SK-N-MC (cell line): ENCODE data around the gene SLC6A3.
"Not testable (repeated sequence)": the region's sequence is repeated elsewhere in the genome, so short reads cannot be mapped to it uniquely, and the experiment has no call there.

Experiments used
- DNase-seq: peaks from one replicate; pipeline ENCODE4 v3.0.0-alpha.2; 2011; ENCODE audit warnings: low read depth, low spot score
- H3K27ac ChIP-seq: fragments of 200-600 bp; sonication (generic); 2 replicates; pipeline ENCODE4 v1.5.1; 2016; ENCODE audit warnings: mixed run types
- H3K36me3 ChIP-seq: fragments of 200-600 bp; sonication (generic); 2 replicates; pipeline ENCODE4 v1.6.1; 2017; ENCODE audit warnings: antibody characterized with exemption, low read length, mixed read lengths; ENCODE audit not compliant: insufficient read depth
- H3K4me3 ChIP-seq: fragments of 200-600 bp; sonication (generic); 2 replicates; pipeline ENCODE4 v1.5.1; 2016
- H3K9ac ChIP-seq: fragments of 200-600 bp; sonication (generic); 2 replicates; pipeline ENCODE4 v1.8.0; 2017; ENCODE audit warnings: mixed run types, mixed read lengths; ENCODE audit not compliant: insufficient read length
- H3K9me3 ChIP-seq: fragments of 200-600 bp; sonication (generic); 2 replicates; pipeline ENCODE4 v1.6.1; 2017; ENCODE audit warnings: low read depth, mild to moderate bottlenecking, antibody characterized with exemption, low read length, moderate library complexity, mixed read lengths
- EZH2 ChIP-seq: fragments of 200-600 bp; sonication (generic); IDR thresholded peaks from one replicate; pipeline ENCODE4 v1.6.1; 2017; ENCODE audit warnings: antibody characterized with exemption
- FOXP2 ChIP-seq: optimal IDR thresholded peaks from 2 replicates; pipeline ENCODE3; 2011; ENCODE audit warnings: mild to moderate bottlenecking, moderate library complexity; ENCODE audit not compliant: insufficient read depth; ENCODE audit errors: extremely low read length, control extremely low read depth
- POLR2AphosphoS5 ChIP-seq: IDR thresholded peaks from 2 replicates; pipeline ENCODE4 v1.6.1; 2012; ENCODE audit warnings: mild to moderate bottlenecking, low read depth, low read length, borderline replicate concordance

The SLC6A3 gene

DNA sequence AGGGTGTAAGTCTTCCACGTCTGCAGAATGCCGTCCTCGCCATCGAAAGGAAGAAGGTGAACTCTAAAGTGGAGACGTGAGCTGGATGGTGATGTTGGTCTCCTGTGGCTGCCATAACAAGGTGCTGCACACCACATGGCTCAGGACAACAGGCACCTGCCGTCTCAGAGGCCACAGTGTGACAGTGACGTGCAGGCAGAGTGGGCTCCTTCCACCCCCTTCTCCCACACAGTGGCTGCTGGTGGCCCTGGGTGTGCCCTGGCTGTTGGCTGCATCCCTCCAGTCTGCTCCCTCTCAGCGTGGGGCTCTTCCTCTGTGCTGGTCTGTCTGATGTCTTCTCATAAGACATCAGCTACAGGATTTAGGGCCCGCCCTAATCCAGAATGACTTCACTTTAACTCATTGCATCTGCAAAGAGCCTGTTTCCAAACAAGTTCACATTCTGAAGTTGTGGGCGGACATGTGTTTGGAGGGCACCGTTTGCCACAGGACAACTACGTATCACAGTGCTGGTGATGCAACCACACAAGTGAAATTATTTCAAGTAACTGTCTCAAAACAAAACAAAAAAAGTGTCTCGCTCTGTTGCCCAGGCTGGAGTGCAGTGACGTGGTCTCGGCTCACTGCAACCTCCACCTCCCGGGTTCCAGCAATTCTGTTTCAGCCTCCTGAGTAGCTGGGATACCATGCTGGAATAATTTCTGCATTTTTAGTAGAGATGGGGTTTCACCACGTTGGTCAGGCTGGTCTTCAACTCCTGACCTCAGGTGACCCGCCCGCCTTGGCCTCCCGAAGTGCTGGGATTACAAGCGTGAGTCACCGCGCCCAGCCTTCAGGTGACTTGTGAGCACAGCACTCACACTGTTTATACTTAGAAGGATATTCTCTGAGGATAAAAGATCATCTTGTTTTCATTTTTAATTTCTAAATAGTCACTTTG lies 69.1 kb downstream of the SLC6A3 start:
- H3K9ac ChIP-seq: no peak overlapping the region
- no peaks in the 10 kb centered on the region for H3K9me3 ChIP-seq
- DNase-seq: no peak
- H3K36me3 ChIP-seq: no peaks in the 10 kb centered on the region
- no peak for TF ChIP-seq FOXP2
- no peak for TF ChIP-seq EZH2
- no peak for TF ChIP-seq POLR2AphosphoS5
- H3K27ac ChIP-seq: no peak overlapping the region
- no peak overlapping the region for H3K4me3 ChIP-seq

DNA sequence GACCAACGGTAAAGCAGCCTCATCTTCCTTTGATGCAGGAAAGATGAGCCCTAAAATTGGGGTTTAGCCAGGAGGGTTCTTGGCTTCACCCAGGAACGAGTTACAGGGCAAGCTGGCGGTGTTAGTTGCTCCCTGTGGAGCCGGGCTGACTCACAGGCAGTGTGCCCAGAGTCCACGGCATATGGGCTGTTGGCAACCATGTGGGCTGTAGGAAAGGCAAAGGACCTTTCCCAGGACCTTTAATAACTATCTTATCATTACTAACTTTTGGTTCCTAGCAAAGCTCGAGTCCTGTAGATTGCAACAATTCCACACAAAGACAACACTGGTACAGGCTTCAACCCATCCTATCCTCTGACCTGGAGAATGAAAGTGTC lies 70.6 kb downstream of the SLC6A3 start:
- Histone ChIP-seq H3K9me3 (no peaks in the 10 kb centered on the region), H3K27ac (no peak overlapping the region), H3K36me3 (no peaks in the 10 kb centered on the region), H3K9ac (no peak overlapping the region), H3K4me3 (no peak overlapping the region)
- TF ChIP-seq POLR2AphosphoS5 (no peak), EZH2 (no peak), FOXP2 (no peak)
- DNase-seq: no peak

DNA sequence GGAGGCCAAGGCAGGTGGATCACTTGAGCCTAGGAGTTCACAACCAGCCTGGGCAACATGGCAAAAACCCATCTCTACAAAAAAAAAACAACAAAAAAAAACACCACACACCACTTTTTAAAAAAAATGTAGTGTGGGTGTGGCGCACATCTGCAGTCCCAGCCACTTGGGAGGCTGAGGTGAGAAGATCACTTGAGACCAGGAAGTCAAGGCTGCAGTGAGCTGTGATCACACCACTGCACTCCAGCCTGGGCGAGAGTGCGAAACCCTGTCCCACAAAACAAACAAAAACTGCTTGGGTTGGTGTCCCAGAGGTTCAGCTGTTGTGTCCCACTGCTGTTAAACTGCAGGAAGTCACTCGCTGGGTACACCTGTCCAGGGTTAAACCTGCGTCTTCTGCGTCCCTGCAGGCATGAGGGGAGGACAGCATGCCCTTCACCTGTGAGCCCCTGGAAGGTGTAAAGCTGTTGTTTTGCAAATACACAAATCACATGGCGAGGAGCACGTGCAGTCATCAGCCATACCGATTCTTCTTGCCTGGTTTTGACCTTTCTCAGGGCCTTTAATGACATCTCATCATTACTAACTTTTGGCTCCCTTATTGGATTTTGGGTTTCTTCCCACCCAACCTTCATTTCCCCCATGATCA lies 71.1 kb downstream of the SLC6A3 start:
- no peaks in the 10 kb centered on the region for H3K36me3 ChIP-seq
- no peak overlapping the region for H3K27ac ChIP-seq
- no peak overlapping the region for H3K9ac ChIP-seq
- no peak for TF ChIP-seq FOXP2
- no peak for TF ChIP-seq EZH2
- TF ChIP-seq POLR2AphosphoS5: no peak
- DNase-seq: no peak
- no peaks in the 10 kb centered on the region for H3K9me3 ChIP-seq
- H3K4me3 ChIP-seq: no peak overlapping the region

DNA sequence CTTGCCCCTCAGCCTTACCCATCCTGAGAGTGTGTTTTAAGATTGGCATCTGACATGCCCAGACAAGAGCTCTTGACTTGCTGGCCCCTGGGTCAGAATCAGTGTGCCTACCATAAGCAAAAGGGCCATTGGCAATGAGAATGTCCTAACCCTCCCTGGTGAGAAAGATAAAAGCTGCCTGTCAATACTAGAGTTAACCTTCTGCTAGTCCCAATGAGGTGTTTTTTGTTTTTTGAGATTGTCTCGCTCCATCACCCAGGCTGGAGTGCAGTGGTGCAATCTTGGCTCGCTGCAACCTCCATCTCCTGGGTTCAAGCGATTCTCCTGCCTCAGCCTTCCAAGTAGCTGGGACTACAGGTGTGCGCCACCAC lies 73.3 kb downstream of the SLC6A3 start:
- not testable (repeated sequence) for H3K9me3 ChIP-seq, H3K27ac ChIP-seq, H3K4me3 ChIP-seq, H3K9ac ChIP-seq, DNase-seq, H3K36me3 ChIP-seq

DNA sequence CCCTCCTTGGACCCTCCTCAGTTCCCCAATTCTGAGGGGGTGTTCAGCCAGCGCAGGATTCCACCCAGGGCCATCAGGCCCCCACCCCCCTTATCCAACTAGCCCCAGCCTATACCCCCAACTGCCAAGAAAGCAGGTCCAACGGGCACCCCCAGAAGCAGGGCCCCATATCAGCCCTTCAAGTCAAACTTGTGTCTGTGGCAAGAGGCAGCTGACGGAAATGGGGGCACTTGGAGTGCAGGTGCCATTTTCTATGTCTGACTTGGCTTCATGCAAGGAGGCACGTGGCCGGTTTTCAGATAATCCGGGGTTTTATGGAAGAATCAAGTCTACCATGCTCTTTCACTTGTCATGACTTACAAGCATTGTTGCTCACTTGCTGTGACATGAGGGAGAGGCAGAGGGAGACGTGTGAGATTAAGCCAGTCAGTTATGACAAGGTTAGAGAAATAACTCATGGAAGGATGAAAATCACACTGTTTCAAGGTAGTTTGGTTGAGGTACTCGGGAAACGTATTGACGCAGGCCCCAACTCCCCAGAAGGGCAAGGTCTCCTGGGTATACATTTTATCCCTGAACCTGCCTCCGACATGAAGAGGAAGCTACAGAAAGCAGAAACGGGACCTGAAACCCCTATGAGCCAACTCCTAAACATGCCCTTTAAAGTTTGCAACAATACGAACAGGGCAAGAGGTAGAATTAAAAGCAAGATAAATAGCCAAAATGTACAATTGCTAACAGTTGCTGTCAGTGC lies 73.8 kb downstream of the SLC6A3 start:
- TF ChIP-seq EZH2: no peak
- TF ChIP-seq FOXP2: no peak
- no peak for TF ChIP-seq POLR2AphosphoS5
- DNase-seq: no peak

DNA sequence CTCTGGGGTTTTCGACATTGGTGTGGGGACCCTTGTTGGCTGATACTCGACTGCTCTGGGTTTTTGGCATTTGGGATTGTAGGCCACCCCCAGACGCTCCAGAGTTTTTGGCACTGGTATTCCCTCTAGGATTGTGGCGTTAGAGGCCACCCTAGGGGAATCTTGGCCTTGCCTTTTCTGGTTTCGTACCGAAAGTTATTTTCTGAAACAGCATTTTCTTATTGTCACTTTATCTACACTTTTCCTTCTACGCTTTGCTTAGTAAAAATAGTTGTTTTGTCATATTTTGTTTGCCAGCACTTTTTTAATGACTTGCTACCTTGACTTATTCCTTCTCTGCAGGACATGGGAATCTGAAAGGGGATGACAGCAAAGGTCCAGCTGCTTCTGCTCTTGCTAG lies 75.2 kb downstream of the SLC6A3 start:
- no peaks in the 10 kb centered on the region for H3K9me3 ChIP-seq
- no peak for DNase-seq
- no peaks in the 10 kb centered on the region for H3K36me3 ChIP-seq
- H3K27ac ChIP-seq: no peak overlapping the region
- no peak overlapping the region for H3K9ac ChIP-seq
- TF ChIP-seq FOXP2: no peak
- TF ChIP-seq POLR2AphosphoS5: no peak
- TF ChIP-seq EZH2: no peak
- no peak overlapping the region for H3K4me3 ChIP-seq

More for the DNA sequence above, 73.8 kb downstream of the SLC6A3 start:
- H3K9me3 ChIP-seq: no peaks in the 10 kb centered on the region
- H3K4me3 ChIP-seq: no peak overlapping the region
- no peak overlapping the region for H3K9ac ChIP-seq
- H3K27ac ChIP-seq: no peak overlapping the region
- H3K36me3 ChIP-seq: no peaks in the 10 kb centered on the region

DNA sequence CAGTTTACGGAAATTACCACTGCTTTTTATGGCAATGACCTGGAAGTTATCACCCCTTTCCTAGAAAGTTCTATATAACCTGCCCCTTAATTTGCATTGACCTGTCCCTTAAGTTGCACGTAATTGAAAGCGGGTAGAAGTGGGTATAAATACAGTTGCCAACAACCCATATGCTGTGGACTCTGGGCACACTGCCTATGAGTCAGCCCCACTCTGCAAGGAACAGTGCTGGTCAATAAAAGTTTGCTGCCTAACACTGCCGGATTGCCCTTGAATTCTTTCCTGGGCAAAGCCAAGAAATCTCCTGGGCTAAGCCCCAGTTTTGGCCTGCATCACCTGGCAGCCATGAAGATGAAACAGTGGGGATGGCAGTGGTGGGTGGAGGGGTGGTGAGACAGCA lies 76.5 kb downstream of the SLC6A3 start:
- Histone ChIP-seq H3K27ac (no peak overlapping the region), H3K9me3 (no peaks in the 10 kb centered on the region), H3K36me3 (no peaks in the 10 kb centered on the region), H3K9ac (no peak overlapping the region), H3K4me3 (no peak overlapping the region)
- DNase-seq: no peak
- no peak for TF ChIP-seq EZH2
- no peak for TF ChIP-seq FOXP2
- no peak for TF ChIP-seq POLR2AphosphoS5

DNA sequence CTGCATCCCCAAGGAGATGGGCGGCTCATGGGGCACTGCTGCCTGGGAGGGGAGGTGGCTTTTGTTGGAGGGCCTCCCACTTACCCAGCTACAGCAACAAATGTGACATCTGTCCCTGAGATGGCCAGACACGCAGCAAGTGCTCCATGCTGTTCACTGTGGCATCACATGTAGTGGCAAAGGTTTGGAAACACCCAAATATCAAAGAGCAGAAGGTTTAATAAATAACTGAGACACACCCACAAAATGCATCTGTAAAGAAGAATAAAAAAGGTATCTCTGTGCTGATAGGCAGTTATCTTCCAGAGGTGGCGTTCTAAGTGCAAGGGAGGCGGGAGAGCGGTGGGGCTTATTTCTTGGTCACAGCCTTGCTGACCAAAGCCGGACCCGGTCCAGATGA lies 77.0 kb downstream of the SLC6A3 start:
- H3K36me3 ChIP-seq: no peaks in the 10 kb centered on the region
- H3K27ac ChIP-seq: no peak overlapping the region
- no peak for DNase-seq
- H3K9ac ChIP-seq: no peak overlapping the region
- TF ChIP-seq EZH2: no peak
- no peaks in the 10 kb centered on the region for H3K9me3 ChIP-seq
- H3K4me3 ChIP-seq: no peak overlapping the region
